Smooth muscle cell of the umbilical artery (primary cell): Measurements from ENCODE around the gene OR5AN1. TPM values are rescaled to one million over a fixed set of nuclear protein-coding genes. Genes with fewer than 3 reads are reported as not detected.

Experiments
- total RNA-seq: library from RNA; depleted of rRNA; stranded (reverse); fragments of >200 nt; gene quantifications from 2 replicates; pipeline ENCODE4 v1.2.3, GENCODE V29; 2014

The OR5AN1 gene
- total RNA-seq = not detected in 2 replicates

GRCh38 chr11:59358595-59358994, at the start of gene OR5AN1:
Gene OR5AN1 (plus strand): TSS chr11:59358895. CDS start chr11:59364459, 5,564 bp downstream.

Other genes starting within 250 kb of the OR5AN1 start
- 46.3 and 48.2 TPM in 2 replicates for gene FAM111A, start 216.0 kb upstream of the OR5AN1 start, total RNA-seq
- gene DTX4, start 186.8 kb upstream of the OR5AN1 start, total RNA-seq = 1.8 and 2.7 TPM in 2 replicates
- gene MPEG1, start 146.0 kb upstream of the OR5AN1 start, total RNA-seq = not detected in 2 replicates
- gene OR5A2, start 67.5 kb downstream of the OR5AN1 start, total RNA-seq = not detected in 2 replicates
- not detected in 2 replicates for gene OR5A1, start 77.6 kb downstream of the OR5AN1 start, total RNA-seq
- gene OR4D6, start 98.1 kb downstream of the OR5AN1 start, total RNA-seq = not detected in 2 replicates
- not detected in 2 replicates for gene OR4D10, start 114.4 kb downstream of the OR5AN1 start, total RNA-seq
- not detected in 2 replicates for gene OR4D11, start 144.7 kb downstream of the OR5AN1 start, total RNA-seq
- gene OR4D9, start 152.6 kb downstream of the OR5AN1 start, total RNA-seq = not detected in 2 replicates